ENCODE measurements around the gene MDM4. TPM values are rescaled to one million over a fixed set of nuclear protein-coding genes. Genes with fewer than 3 reads are reported as not detected.

The MDM4 gene
- total RNA-seq, 1 donor from 2014 or later = 92.5 TPM

DNA sequence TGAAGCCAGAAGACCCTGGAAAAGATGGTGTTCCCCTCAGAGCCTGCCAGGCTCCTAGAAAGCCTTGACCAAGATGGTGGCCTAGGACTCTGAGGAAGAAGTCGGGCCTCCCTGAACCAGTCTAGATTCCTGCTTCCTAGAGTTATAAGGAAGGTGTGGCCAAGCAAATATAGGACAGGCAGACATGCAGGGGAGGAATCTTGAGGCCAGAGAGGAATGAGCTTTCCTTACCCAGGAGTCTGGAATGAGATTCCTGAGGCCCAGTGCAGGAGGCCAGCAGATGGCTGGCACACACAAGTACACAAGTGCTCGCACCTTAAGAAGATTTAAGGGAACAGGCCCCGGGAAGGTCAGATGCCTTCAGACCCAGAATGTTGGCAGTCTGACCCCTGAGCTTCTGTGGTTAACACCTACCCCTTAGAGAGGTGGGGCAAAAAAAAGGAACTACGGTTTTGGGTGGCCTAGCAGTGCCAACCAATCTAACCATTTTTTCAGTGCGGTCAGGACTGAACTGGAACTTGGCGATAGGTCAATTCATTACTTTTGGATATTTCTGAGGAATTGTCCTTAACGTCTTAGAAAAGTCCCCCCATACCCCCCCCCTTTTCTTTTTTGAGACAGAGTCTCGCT is 73.3 kb downstream of the MDM4 start:
- no peaks in the 10 kb centered on the region for H3K36me3 Mint-ChIP-seq (ENCODE audit: low read depth)
- no peaks in the 10 kb centered on the region for H3K4me1 Mint-ChIP-seq
- H3K27me3 Mint-ChIP-seq (ENCODE audit: low read depth) = no peaks in the 10 kb centered on the region
- no peak overlapping the region for H3K27ac Mint-ChIP-seq (ENCODE audit: unreplicated experiment)
- H3K9me3 Mint-ChIP-seq = peaks cover 2% of the 10 kb centered on the region
- TF ChIP-seq, protein P1, sequence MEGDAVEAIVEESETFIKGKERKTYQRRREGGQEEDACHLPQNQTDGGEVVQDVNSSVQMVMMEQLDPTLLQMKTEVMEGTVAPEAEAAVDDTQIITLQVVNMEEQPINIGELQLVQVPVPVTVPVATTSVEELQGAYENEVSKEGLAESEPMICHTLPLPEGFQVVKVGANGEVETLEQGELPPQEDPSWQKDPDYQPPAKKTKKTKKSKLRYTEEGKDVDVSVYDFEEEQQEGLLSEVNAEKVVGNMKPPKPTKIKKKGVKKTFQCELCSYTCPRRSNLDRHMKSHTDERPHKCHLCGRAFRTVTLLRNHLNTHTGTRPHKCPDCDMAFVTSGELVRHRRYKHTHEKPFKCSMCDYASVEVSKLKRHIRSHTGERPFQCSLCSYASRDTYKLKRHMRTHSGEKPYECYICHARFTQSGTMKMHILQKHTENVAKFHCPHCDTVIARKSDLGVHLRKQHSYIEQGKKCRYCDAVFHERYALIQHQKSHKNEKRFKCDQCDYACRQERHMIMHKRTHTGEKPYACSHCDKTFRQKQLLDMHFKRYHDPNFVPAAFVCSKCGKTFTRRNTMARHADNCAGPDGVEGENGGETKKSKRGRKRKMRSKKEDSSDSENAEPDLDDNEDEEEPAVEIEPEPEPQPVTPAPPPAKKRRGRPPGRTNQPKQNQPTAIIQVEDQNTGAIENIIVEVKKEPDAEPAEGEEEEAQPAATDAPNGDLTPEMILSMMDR (conservative IDR thresholded peaks at IDR 0.05) = no peak
- no peak overlapping the region for H3K4me3 Mint-ChIP-seq
- DNase-seq (ENCODE audit: low read depth, low spot score) = no peak

DNA sequence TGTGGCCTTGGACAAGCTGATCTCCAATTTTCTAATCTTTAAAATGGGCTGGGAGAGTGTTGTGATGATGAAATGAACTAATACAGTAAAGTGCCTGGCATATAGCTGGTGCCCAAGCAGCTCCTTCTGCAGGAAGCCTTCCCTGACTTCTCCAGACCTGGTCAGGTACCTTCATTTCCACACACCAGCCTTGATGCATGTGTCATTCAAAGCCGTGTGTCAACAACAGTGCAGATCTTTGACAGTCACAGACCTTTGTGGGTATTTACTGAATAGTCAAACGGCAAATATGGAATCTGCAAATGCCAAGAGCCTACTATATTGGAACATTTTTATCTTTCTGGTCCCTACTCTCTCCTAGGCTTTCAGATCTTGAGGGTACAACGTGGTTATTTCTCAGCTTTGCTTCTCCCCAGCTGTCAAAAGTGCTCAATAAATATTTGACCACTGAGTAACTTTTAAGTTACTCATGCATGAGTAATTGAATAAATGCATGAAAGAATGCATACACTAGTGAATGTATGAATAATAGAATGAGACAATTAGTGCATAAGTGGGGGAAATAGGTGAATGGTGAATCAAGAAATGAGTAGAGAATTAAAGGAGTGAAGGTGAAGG is 75.4 kb downstream of the MDM4 start:
- Mint-ChIP-seq H3K27me3 (ENCODE audit: low read depth) (no peaks in the 10 kb centered on the region), H3K4me3 (no peak overlapping the region), H3K4me1 (no peaks in the 10 kb centered on the region), H3K36me3 (ENCODE audit: low read depth) (no peaks in the 10 kb centered on the region), H3K27ac (ENCODE audit: unreplicated experiment) (no peak overlapping the region), H3K9me3 (peaks cover 2% of the 10 kb centered on the region)
- no peak for DNase-seq (ENCODE audit: low read depth, low spot score)
- TF ChIP-seq, protein P1 (conservative IDR thresholded peaks at IDR 0.05) = no peak

GRCh38 chr1:204592246-204592948 is 76.2 kb downstream of the MDM4 start:
- TF ChIP-seq, protein P1 (conservative IDR thresholded peaks at IDR 0.05) = no peak
- Mint-ChIP-seq H3K9me3 (peaks cover 2% of the 10 kb centered on the region), H3K36me3 (ENCODE audit: low read depth) (no peaks in the 10 kb centered on the region), H3K27me3 (ENCODE audit: low read depth) (no peaks in the 10 kb centered on the region), H3K27ac (ENCODE audit: unreplicated experiment) (peak overlapping the region; percentile 32), H3K4me3 (no peak overlapping the region), H3K4me1 (no peaks in the 10 kb centered on the region)
- DNase-seq (ENCODE audit: low read depth, low spot score) = no peak

DNA sequence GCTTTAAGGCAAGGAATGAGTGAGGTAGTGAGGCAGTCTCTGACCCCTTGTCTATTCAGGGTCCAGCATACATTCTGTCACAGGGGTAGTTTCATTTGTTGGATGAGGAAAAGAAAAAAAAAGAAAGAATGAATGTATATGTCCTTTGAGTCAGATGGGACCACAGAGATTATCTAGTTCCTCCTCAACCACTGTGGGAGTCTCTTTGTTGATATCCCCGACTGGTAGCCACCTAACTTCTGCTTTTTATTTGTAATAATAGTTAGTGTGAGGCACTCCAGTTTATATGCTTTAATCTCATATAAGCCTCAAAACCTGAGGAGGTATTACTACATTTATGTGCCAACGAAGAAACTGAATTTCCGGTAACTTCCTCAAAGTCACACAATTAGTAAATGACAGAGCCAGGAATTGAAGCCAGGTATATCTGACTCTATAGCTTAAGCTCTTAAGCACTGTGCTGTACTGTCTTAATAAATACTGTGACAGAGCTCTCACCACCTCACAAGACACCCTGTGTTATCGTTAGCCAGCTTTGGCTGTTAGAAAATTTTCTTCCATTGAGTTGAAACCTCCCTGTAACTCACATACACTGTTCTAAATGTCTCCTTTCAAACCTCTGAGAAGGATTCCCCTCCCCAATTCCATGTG is 82.2 kb downstream of the MDM4 start:
- no peaks in the 10 kb centered on the region for H3K27me3 Mint-ChIP-seq (ENCODE audit: low read depth)
- H3K27ac Mint-ChIP-seq (ENCODE audit: unreplicated experiment) = no peak overlapping the region

GRCh38 chr1:204599098-204599497 is 82.9 kb downstream of the MDM4 start:
- H3K27ac Mint-ChIP-seq (ENCODE audit: unreplicated experiment) = no peak overlapping the region
- H3K4me1 Mint-ChIP-seq = peaks cover 12% of the 10 kb centered on the region
- TF ChIP-seq, protein P1 (conservative IDR thresholded peaks at IDR 0.05) = no peak
- H3K36me3 Mint-ChIP-seq (ENCODE audit: low read depth) = no peaks in the 10 kb centered on the region
- DNase-seq (ENCODE audit: low read depth, low spot score) = no peak
- H3K27me3 Mint-ChIP-seq (ENCODE audit: low read depth) = no peaks in the 10 kb centered on the region
- H3K4me3 Mint-ChIP-seq = no peak overlapping the region
- H3K9me3 Mint-ChIP-seq = no peaks in the 10 kb centered on the region

More for the DNA sequence above, 82.2 kb downstream of the MDM4 start:
- TF ChIP-seq, protein P1 (conservative IDR thresholded peaks at IDR 0.05) = no peak
- no peak overlapping the region for H3K4me3 Mint-ChIP-seq
- H3K36me3 Mint-ChIP-seq (ENCODE audit: low read depth) = no peaks in the 10 kb centered on the region
- DNase-seq (ENCODE audit: low read depth, low spot score) = no peak
- H3K4me1 Mint-ChIP-seq = peaks cover 12% of the 10 kb centered on the region
- H3K9me3 Mint-ChIP-seq = no peaks in the 10 kb centered on the region
